Spleen (tissue), 11 donors: ENCODE data around the gene MYOF. TPM values are rescaled to one million over a fixed set of nuclear protein-coding genes. Genes with fewer than 3 reads are reported as not detected.

ENCODE experiments used
- DNase-seq: peaks from one replicate; pipeline ENCODE4 v3.0.0-alpha.2; 2020
- H3K27ac ChIP-seq, 8 donors: fragments of 200-600 bp; sonication (generic) in 7 of 8; 1 replicate in 4 of 8; 2 replicates in 4 of 8; pipeline versions ENCODE4 v1.5.0 to v1.8.0; 2016 to 2021; ENCODE audit warnings: inconsistent platforms in 4 of 8, mild to moderate bottlenecking in 4 of 8, moderate library complexity in 1 of 8
- H3K27me3 ChIP-seq, 7 donors: fragments of 200-600 bp; sonication (generic) in 6 of 7; replicated peaks in 1 of 7; 1 replicate in 4 of 7; 2 replicates in 3 of 7; pipeline versions ENCODE4 v1.5.0 to v1.8.0; 2016 to 2021; ENCODE audit warnings: inconsistent platforms in 3 of 7, mild to moderate bottlenecking in 1 of 7
- H3K36me3 ChIP-seq, 6 donors: fragments of 200-600 bp; sonication (generic) in 5 of 6; 1 replicate in 4 of 6; 2 replicates in 2 of 6; pipeline versions ENCODE4 v1.5.0 to v1.8.0; 2016 to 2021; ENCODE audit warnings: inconsistent platforms in 2 of 6
- H3K4me1 ChIP-seq, 6 donors: fragments of 200-600 bp; sonication (generic) in 5 of 6; 1 replicate in 3 of 6; 2 replicates in 3 of 6; pipeline versions ENCODE4 v1.5.0 to v1.8.0; 2016 to 2021; ENCODE audit warnings: inconsistent platforms in 3 of 6
- H3K4me3 ChIP-seq, 8 donors: fragments of 200-600 bp; sonication (generic) in 7 of 8; 1 replicate in 4 of 8; 2 replicates in 4 of 8; pipeline versions ENCODE4 v1.5.0 to v1.8.0; 2016 to 2021; ENCODE audit warnings: inconsistent platforms in 4 of 8, mild to moderate bottlenecking in 4 of 8, moderate library complexity in 2 of 8
- H3K9me3 ChIP-seq, 8 donors: fragments of 200-600 bp; sonication (generic) in 7 of 8; 1 replicate in 4 of 8; 2 replicates in 4 of 8; pipeline versions ENCODE4 v1.5.0 to v1.8.0; 2016 to 2021; ENCODE audit warnings: inconsistent platforms in 4 of 8
- POLR2A ChIP-seq, 3 donors: fragments of 450-650 bp; IDR thresholded peaks; one replicate each; pipeline ENCODE4 v1.5.1; 2017; ENCODE audit warnings: antibody characterized with exemption in 3 of 3, mild to moderate bottlenecking in 1 of 3
- POLR2AphosphoS5 ChIP-seq, 3 donors: sonication (generic); formaldehyde crosslinking; IDR thresholded peaks; one replicate each; pipeline ENCODE4 v1.5.1; 2017; ENCODE audit warnings: antibody characterized with exemption in 3 of 3
- WGBS, 5 donors: extraction: QIAGEN DNeasy Blood & Tissue Kit in 3 of 5; methylation state at CpG; one replicate each; pipeline versions ENCODE4 v1.1.5 to v1.1.7; 2013 to 2018; 5-methylcytosine and 5-hydroxymethylcytosine counted together
- intact Hi-C: fragments of 100-400 bp; cut with DNase I; formaldehyde crosslinking; loops from one replicate; pipeline ENCODE4 v1.15.0; 2023; ENCODE audit warnings: low total_unique reads
- polyA plus RNA-seq, 3 donors: library from polyadenylated mRNA; stranded (reverse); fragments of 200-250 nt; gene quantifications; one replicate each; pipeline ENCODE4 v1.2.1, GENCODE V29; 2013
- total RNA-seq, 7 donors: library from RNA; depleted of rRNA in 3 of 7; stranded (reverse); fragments of >200 nt in 3 of 7; fragmentation: NEBNext Ultra II Directional in 4 of 7; extraction: Animal tissue kit (Norgen Biotek cat#: 25700) in 4 of 7; gene quantifications; one replicate each; pipeline versions ENCODE4 v1.1.0 to v1.2.1, GENCODE V29; 2016 to 2021
- TF ChIP-seq, protein P1 (sequence below), 11 experiments: fragments of 200-600 bp in 7 of 11; fragments of 450-650 bp in 4 of 11; sonication (generic) in 4 of 11; IDR thresholded peaks in 8 of 11; conservative IDR thresholded peaks in 3 of 11; 1 replicate in 7 of 11; 2 replicates in 4 of 11; pipeline versions ENCODE4 v1.4.0 to v1.8.0; 2016 to 2021; ENCODE audit warnings: antibody characterized with exemption in 11 of 11, inconsistent platforms in 4 of 11, mild to moderate bottlenecking in 1 of 11
- donor health status: healthy with polysubstance abuse.
- donor health status: DM: no; HTN: no; CAD: no; lungs with moderate emphysema.
- donor health status: DM: no; HTN: no; CAD: no.
- donor health status: Bipolar disorder and iron deficiency.
- donor health status: healthy.
- donor health status: DM: no; HTN: no; CAD: no.
- donor health status: DM: yes; HTN: yes; CAD: no.

The MYOF gene
- total and polyA plus RNA-seq, 10 donors, result 1.5 to 50.8 (median 20.9) TPM

DNA sequence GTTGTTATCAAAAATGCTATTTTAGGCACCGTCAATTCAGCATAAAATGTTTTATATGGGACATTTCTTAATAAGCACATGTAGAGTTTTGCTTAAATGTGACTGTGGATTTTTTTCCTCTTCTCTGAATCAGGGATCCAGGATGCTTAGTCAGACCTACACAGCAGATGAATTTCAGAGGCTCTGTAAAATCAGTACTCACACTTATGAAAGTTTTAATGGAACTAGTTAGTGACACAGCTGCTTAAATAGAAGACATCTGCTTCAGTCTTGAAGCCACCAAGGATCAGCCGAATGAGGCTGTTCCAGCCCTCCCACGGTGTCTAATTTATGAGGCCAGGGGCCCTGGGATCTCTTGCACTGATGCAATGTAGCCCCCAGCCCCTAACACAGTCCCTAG is 136.0 kb downstream of the MYOF start:
- TF ChIP-seq, protein P1, sequence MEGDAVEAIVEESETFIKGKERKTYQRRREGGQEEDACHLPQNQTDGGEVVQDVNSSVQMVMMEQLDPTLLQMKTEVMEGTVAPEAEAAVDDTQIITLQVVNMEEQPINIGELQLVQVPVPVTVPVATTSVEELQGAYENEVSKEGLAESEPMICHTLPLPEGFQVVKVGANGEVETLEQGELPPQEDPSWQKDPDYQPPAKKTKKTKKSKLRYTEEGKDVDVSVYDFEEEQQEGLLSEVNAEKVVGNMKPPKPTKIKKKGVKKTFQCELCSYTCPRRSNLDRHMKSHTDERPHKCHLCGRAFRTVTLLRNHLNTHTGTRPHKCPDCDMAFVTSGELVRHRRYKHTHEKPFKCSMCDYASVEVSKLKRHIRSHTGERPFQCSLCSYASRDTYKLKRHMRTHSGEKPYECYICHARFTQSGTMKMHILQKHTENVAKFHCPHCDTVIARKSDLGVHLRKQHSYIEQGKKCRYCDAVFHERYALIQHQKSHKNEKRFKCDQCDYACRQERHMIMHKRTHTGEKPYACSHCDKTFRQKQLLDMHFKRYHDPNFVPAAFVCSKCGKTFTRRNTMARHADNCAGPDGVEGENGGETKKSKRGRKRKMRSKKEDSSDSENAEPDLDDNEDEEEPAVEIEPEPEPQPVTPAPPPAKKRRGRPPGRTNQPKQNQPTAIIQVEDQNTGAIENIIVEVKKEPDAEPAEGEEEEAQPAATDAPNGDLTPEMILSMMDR (IDR thresholded peaks at IDR 0.05 in 8 of 11, conservative IDR thresholded peaks at IDR 0.05 in 3 of 11), result no peak
- TF ChIP-seq POLR2AphosphoS5 (IDR thresholded peaks at IDR 0.05) (no peak), POLR2A (IDR thresholded peaks at IDR 0.05) (no peak)
- no peak overlapping the region for H3K4me3 ChIP-seq
- peaks cover 0 to 72% (median 2%) of the 10 kb centered on the region in 6 donors for H3K36me3 ChIP-seq
- H3K27me3 ChIP-seq, result no peaks in the 10 kb centered on the region
- H3K4me1 ChIP-seq, result peaks cover 0 to 9% (median 4%) of the 10 kb centered on the region in 6 donors
- intact Hi-C loops, result no loop called here
- no peaks in the 10 kb centered on the region for H3K9me3 ChIP-seq
- no peak overlapping the region for H3K27ac ChIP-seq
- no peak for DNase-seq
- 56 to 66% (median 63%) methylated on average over 3 of the region's 3 CpGs for WGBS, 5 donors

DNA sequence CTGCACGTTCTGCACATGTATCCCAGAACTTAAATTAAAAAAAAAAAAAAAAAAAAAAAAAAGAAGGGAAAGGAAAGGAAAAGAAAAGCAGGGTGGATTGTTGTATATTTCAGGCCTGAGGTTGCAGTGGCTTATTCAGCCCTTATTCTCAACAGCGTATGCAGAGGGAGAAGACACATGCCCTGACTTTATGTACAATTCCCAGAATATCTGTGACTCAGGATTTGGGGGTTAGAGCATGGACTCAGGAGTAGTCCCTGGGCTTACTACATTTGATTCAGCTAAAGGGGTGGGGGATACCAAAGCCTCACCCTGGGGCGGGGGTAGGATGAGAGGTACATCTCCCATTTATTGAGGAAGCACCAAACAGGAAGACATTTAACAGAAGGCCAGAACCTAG is 137.4 kb downstream of the MYOF start:
- WGBS, 5 donors, result 79 to 86% (median 82%) methylated on average over 3 of the region's 3 CpGs
- no peak for DNase-seq
- Histone ChIP-seq H3K4me1 (peaks cover 0 to 9% (median 4%) of the 10 kb centered on the region in 6 donors), H3K9me3 (no peaks in the 10 kb centered on the region), H3K27ac (no peak overlapping the region), H3K36me3 (peaks cover 0 to 71% (median 2%) of the 10 kb centered on the region in 6 donors), H3K27me3 (no peaks in the 10 kb centered on the region), H3K4me3 (no peak overlapping the region)
- TF ChIP-seq POLR2AphosphoS5 (IDR thresholded peaks at IDR 0.05), result no peak
- TF ChIP-seq POLR2A (IDR thresholded peaks at IDR 0.05), result no peak
- TF ChIP-seq, protein P1 (IDR thresholded peaks at IDR 0.05 in 8 of 11, conservative IDR thresholded peaks at IDR 0.05 in 3 of 11), result no peak
- intact Hi-C loops, result no loop called here

DNA sequence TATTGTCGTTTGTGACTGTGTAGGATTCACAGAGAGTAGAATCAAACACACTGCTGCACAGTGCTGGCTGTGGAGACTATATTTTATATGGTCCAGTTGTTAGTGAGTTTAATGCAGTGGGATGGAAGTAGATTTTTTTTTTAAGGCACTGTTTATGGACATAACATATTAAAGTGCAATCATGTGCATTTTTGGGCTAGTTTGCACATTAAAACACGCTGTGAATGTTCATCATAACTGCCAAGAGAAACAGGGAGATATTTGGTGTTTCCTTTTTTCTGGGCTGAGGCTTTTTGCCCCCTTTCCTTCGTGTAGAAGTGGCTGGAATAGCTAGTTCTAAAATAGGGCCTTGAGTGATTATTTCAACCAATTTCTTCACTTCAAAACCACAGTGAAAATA is 139.2 kb downstream of the MYOF start:
- no peak for TF ChIP-seq POLR2AphosphoS5 (IDR thresholded peaks at IDR 0.05)
- no peak for TF ChIP-seq POLR2A (IDR thresholded peaks at IDR 0.05)
- TF ChIP-seq, protein P1 (IDR thresholded peaks at IDR 0.05 in 8 of 11, conservative IDR thresholded peaks at IDR 0.05 in 3 of 11), result no peak
- no peak overlapping the region for H3K27ac ChIP-seq
- H3K9me3 ChIP-seq, result no peaks in the 10 kb centered on the region
- 60 to 90% (median 68%) methylated on average over 3 of the region's 3 CpGs for WGBS, 5 donors
- no peak for DNase-seq
- peaks cover 0 to 9% (median 4%) of the 10 kb centered on the region in 6 donors for H3K4me1 ChIP-seq
- H3K27me3 ChIP-seq, result no peaks in the 10 kb centered on the region
- H3K36me3 ChIP-seq, result peaks cover 0 to 71% (median 0%) of the 10 kb centered on the region in 6 donors
- no peak overlapping the region for H3K4me3 ChIP-seq
- intact Hi-C loops, result no loop called here

DNA sequence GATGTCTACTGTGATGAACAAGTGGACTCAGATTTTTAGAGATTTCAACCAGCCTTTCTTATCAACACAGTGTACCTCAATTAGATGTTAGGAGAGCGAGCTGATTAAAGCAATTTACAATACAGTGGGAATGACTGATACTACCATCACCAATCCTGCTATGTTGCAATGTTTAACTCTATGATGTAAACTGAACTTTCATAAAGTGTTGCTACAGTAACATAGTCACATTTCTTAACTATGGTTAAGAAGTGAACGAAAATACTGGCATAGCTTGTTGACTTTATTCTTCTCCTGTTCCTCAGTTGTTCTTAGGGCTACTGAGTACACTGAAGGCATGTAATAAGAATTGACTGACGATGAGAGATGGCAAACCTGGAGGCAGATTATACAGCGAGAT is 139.8 kb downstream of the MYOF start:
- H3K27me3 ChIP-seq, result no peaks in the 10 kb centered on the region
- H3K36me3 ChIP-seq, result peaks cover 0 to 70% (median 0%) of the 10 kb centered on the region in 6 donors
- H3K4me3 ChIP-seq, result no peak overlapping the region
- H3K4me1 ChIP-seq, result peaks cover 0 to 9% (median 4%) of the 10 kb centered on the region in 6 donors
- no peak for DNase-seq
- WGBS, 5 donors, result 80 to 93% (median 86%) methylated on average over 4 of the region's 4 CpGs
- TF ChIP-seq POLR2A (IDR thresholded peaks at IDR 0.05), result no peak
- TF ChIP-seq POLR2AphosphoS5 (IDR thresholded peaks at IDR 0.05), result no peak
- TF ChIP-seq, protein P1 (IDR thresholded peaks at IDR 0.05 in 8 of 11, conservative IDR thresholded peaks at IDR 0.05 in 3 of 11), result no peak
- H3K27ac ChIP-seq, result no peak overlapping the region
- intact Hi-C loops, result no loop called here
- no peaks in the 10 kb centered on the region for H3K9me3 ChIP-seq
